Inferior parietal cortex (tissue), 1 donor: ENCODE data around the gene ESYT3.
"Not testable (repeated sequence)": the region's sequence is repeated elsewhere in the genome, so short reads cannot be mapped to it uniquely, and the experiment has no call there.

Experiments used
- DNase-seq: peaks from one replicate; pipeline ENCODE4 v3.0.0-alpha.2; 2016; ENCODE audit errors: extremely low spot score

The ESYT3 gene

GRCh38 chr3:138443521-138444503, 9.4 kb downstream of the ESYT3 start:
- DNase-seq = no peak

GRCh38 chr3:138445236-138445635, 10.8 kb downstream of the ESYT3 start:
- no peak for DNase-seq

- no peak for DNase-seq
Observed at GRCh38 chr3:138445654-138446053, 11.2 kb downstream of the ESYT3 start.

- no peak for DNase-seq
Observed at GRCh38 chr3:138448631-138449030, 14.2 kb downstream of the ESYT3 start.

- no peak for DNase-seq
Observed at GRCh38 chr3:138449490-138449889, 15.1 kb downstream of the ESYT3 start.

GRCh38 chr3:138450181-138450580, 15.8 kb downstream of the ESYT3 start:
- DNase-seq = no peak

GRCh38 chr3:138450704-138451424, 16.4 kb downstream of the ESYT3 start:
- no peak for DNase-seq

- DNase-seq = no peak
Observed at GRCh38 chr3:138451595-138452162, 17.3 kb downstream of the ESYT3 start.

- DNase-seq = no peak
Observed at GRCh38 chr3:138452436-138452835, 18.0 kb downstream of the ESYT3 start.

GRCh38 chr3:138453940-138454339, 19.5 kb downstream of the ESYT3 start:
- DNase-seq = not testable (repeated sequence)

- no peak for DNase-seq
Observed at GRCh38 chr3:138455801-138456716, 21.6 kb downstream of the ESYT3 start.

- DNase-seq = no peak
Observed at GRCh38 chr3:138456961-138457862, 22.8 kb downstream of the ESYT3 start.

GRCh38 chr3:138457863-138458735, 23.7 kb downstream of the ESYT3 start:
- DNase-seq = no peak

- DNase-seq = no peak
Observed at GRCh38 chr3:138458774-138459499, 24.5 kb downstream of the ESYT3 start.

GRCh38 chr3:138459619-138460535, 25.5 kb downstream of the ESYT3 start:
- no peak for DNase-seq

- no peak for DNase-seq
Observed at GRCh38 chr3:138460536-138461205, 26.3 kb downstream of the ESYT3 start.

GRCh38 chr3:138461246-138461645, 26.8 kb downstream of the ESYT3 start:
- DNase-seq = no peak
